Progenitor cell of endocrine pancreas (in vitro differentiated cells): ENCODE data around the gene APOL5. TPM values are rescaled to one million over a fixed set of nuclear protein-coding genes. Genes with fewer than 3 reads are reported as not detected.

ENCODE experiments used
- DNase-seq: peaks from one replicate; pipeline ENCODE4 v3.0.0; 2021; ENCODE audit warnings: low spot score; ENCODE audit not compliant: unreplicated experiment
- H3K27ac Mint-ChIP-seq: 2 replicates; pipeline ENCODE4 v1.8.0; 2021; ENCODE audit warnings: mild to moderate bottlenecking, moderate library complexity, mixed read lengths
- H3K27me3 Mint-ChIP-seq: 2 replicates; pipeline ENCODE4 v1.8.0; 2021; ENCODE audit warnings: mixed read lengths
- H3K36me3 Mint-ChIP-seq: 2 replicates; pipeline ENCODE4 v1.8.0; 2022; ENCODE audit warnings: mixed read lengths; ENCODE audit not compliant: insufficient read depth
- H3K4me1 Mint-ChIP-seq: 2 replicates; pipeline ENCODE4 v1.8.0; 2021; ENCODE audit warnings: low read depth, mixed read lengths
- H3K4me3 Mint-ChIP-seq: 2 replicates; pipeline ENCODE4 v1.8.0; 2021; ENCODE audit warnings: low read depth, mild to moderate bottlenecking, moderate library complexity, mixed read lengths
- H3K9me3 Mint-ChIP-seq: 2 replicates; pipeline ENCODE4 v1.8.0; 2021; ENCODE audit warnings: low read depth, mixed read lengths
- CTCF ChIP-seq: fragments of 200-600 bp; sonication (generic); IDR thresholded peaks from one replicate; pipeline ENCODE4 v1.5.0; 2021; ENCODE audit warnings: antibody characterized with exemption, mild to moderate bottlenecking; ENCODE audit not compliant: unreplicated experiment
- total RNA-seq: library from RNA; stranded (reverse); gene quantifications from 2 replicates; pipeline ENCODE4 v1.2.1, GENCODE V29; 2021

The APOL5 gene
- total RNA-seq, 1 donor from 2014 or later = not detected

- no peaks in the 10 kb centered on the region for H3K4me1 Mint-ChIP-seq
- peaks cover 6% of the 10 kb centered on the region for H3K9me3 Mint-ChIP-seq
- H3K27me3 Mint-ChIP-seq = peaks cover 9% of the 10 kb centered on the region
- no peak overlapping the region for H3K4me3 Mint-ChIP-seq
- no peak overlapping the region for H3K27ac Mint-ChIP-seq
- TF ChIP-seq CTCF = no peak
- no peak for DNase-seq
- H3K36me3 Mint-ChIP-seq = no peaks in the 10 kb centered on the region
Measured at GRCh38 chr22:35681454-35682052, 36.1 kb upstream of the APOL5 start.

GRCh38 chr22:35683560-35683959 is 34.1 kb upstream of the APOL5 start:
- no peak for DNase-seq
- no peak overlapping the region for H3K27ac Mint-ChIP-seq
- H3K36me3 Mint-ChIP-seq = no peaks in the 10 kb centered on the region
- no peak for TF ChIP-seq CTCF
- no peaks in the 10 kb centered on the region for H3K4me1 Mint-ChIP-seq
- H3K27me3 Mint-ChIP-seq = peaks cover 9% of the 10 kb centered on the region
- H3K4me3 Mint-ChIP-seq = no peak overlapping the region
- peaks cover 9% of the 10 kb centered on the region for H3K9me3 Mint-ChIP-seq

GRCh38 chr22:35684270-35684700 is 33.4 kb upstream of the APOL5 start:
- Mint-ChIP-seq H3K4me1 (no peaks in the 10 kb centered on the region), H3K9me3 (peaks cover 9% of the 10 kb centered on the region), H3K36me3 (no peaks in the 10 kb centered on the region), H3K27me3 (peaks cover 10% of the 10 kb centered on the region), H3K4me3 (no peak overlapping the region), H3K27ac (no peak overlapping the region)
- no peak for TF ChIP-seq CTCF
- no peak for DNase-seq

- H3K27ac Mint-ChIP-seq = no peak overlapping the region
Measured at GRCh38 chr22:35684732-35685131, 32.9 kb upstream of the APOL5 start.

GRCh38 chr22:35685731-35686130 is 31.9 kb upstream of the APOL5 start:
- Mint-ChIP-seq H3K36me3 (no peaks in the 10 kb centered on the region), H3K4me3 (no peak overlapping the region), H3K4me1 (peaks cover 2% of the 10 kb centered on the region), H3K27me3 (peaks cover 12% of the 10 kb centered on the region), H3K27ac (no peak overlapping the region), H3K9me3 (peaks cover 8% of the 10 kb centered on the region)
- DNase-seq = no peak
- TF ChIP-seq CTCF = no peak

More at GRCh38 chr22:35684732-35685131, 32.9 kb upstream of the APOL5 start:
- Mint-ChIP-seq H3K36me3 (no peaks in the 10 kb centered on the region), H3K4me3 (no peak overlapping the region), H3K4me1 (no peaks in the 10 kb centered on the region), H3K27me3 (peaks cover 12% of the 10 kb centered on the region), H3K9me3 (peaks cover 9% of the 10 kb centered on the region)
- TF ChIP-seq CTCF = no peak
- no peak for DNase-seq
